Superior temporal gyrus (tissue), 1 donor: ENCODE data around the gene VEGFA.
"Not testable (repeated sequence)": the region's sequence is repeated elsewhere in the genome, so short reads cannot be mapped to it uniquely, and the experiment has no call there.

Source experiments
- DNase-seq: peaks from one replicate; pipeline ENCODE4 v3.0.0-alpha.2; 2016; ENCODE audit errors: extremely low spot score

The VEGFA gene

DNA sequence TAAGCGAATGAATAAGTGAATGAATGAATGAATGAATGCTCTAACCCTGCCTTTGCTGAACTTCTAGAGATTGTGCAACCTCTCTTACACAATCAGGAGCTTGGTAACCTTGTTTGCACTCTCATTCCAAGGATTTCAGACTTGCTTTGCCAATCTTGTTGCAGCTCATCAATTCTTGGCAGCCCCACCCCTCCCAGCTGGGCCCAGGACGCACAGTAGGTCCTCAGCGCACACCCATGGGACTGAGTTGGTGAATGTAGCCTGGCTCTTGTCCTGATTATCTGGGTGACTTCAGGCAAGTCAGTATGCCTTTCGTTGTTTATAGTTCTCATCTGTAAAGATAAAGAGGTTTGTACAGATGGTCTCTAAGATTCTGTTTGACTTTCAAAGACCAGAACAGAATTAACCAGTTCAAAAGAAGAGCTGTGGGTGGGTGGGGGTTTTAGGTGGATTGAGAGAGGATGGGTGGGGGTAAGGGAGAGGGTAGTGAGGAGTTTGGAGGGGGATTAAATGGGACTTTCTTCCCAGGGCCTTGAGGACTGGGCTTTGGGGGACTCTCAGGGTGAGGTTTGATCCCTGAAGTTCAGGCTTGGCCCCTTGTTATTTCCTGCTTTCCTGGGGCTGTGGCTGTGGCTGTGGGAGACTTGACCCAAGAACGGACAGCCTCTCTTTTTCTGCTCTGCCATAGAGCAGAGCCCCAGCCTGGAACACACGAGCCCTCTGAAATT, 33.2 kb downstream of the VEGFA start:
- DNase-seq: no peak

DNA sequence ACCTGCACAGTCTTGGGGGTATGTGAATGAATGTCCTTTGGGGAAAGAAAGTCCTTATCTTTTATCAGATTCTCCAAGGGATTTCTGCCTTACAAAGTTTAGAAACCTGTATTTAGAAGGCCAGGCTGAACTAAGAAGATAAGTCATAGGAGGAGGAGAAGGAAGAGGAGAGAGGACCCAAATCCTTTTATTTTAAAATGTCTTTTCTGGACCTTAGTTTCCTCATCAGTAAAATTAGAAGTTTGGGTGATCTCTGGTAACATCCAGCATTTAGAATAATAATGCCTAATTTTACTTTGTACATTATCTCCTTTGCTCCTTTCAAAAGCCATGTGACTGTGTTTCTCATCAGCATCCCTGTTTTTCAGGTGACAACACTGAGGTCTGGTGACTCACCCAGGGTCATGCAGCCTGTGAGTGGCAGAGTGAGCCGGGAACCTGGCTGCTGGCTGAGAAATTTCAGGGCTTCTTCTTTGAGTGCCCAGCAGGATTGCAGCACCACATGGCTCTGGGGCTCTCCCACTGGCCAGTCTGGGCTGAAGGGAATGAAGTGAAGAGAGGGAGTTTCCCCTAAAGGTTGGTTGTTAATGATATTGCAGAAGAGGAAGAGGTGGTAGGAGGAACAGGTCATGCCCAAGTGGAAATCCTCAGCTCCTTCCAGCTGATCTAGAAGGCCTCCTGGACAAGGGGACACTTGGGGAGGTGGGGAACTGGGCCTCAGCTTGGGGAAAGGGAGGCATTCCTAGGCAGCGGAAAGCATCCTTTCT, 34.0 kb downstream of the VEGFA start:
- no peak for DNase-seq

DNA sequence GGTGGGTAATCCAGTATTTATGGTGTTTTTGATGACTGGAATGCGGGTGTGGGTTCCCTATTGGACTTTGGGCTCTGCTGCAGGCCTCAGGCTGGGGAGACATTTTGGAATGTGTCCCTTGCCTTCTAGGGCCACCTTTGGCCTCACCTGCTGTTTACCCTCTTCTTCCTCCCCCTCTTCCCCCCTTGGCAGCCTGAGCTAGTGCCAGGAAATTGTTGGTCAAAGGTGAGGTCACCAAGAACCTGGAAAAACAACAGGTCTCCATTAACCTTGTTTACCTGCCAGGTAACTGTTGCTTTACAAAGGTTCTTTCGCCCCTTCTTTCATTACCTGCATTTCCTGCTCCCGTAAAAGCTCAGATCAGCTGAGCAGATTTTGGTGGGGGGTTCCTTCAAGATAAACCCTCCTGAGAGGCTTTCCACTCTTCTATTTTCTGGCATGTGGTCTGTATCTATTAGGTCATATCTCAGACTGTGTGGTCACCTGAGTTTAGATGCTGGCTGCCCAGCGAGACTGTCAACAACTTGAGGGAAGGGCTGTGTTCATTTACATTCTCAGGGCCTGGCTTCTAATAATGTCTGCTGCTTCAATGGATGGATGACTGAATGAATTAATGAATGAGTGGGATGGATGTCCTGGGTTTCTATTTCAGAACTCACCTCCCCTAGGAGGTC, 34.7 kb downstream of the VEGFA start:
- DNase-seq: no peak

DNA sequence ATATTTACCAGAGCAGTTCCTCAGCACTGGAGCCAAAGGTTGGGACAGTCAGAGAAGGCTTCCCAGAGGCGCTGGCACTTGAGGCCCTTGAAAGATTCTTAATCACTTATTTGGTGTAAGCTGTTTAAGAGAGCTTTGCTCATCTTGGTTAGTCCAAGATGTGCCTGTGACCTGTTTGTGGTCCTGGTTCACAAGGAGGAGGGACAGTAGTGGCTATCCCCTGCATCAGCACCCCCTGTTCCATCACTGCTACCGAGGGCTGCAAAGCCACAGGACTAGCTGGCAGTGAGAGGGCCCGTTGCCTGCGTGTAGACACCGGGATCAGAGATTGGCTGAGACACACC, 35.7 kb downstream of the VEGFA start:
- no peak for DNase-seq

DNA sequence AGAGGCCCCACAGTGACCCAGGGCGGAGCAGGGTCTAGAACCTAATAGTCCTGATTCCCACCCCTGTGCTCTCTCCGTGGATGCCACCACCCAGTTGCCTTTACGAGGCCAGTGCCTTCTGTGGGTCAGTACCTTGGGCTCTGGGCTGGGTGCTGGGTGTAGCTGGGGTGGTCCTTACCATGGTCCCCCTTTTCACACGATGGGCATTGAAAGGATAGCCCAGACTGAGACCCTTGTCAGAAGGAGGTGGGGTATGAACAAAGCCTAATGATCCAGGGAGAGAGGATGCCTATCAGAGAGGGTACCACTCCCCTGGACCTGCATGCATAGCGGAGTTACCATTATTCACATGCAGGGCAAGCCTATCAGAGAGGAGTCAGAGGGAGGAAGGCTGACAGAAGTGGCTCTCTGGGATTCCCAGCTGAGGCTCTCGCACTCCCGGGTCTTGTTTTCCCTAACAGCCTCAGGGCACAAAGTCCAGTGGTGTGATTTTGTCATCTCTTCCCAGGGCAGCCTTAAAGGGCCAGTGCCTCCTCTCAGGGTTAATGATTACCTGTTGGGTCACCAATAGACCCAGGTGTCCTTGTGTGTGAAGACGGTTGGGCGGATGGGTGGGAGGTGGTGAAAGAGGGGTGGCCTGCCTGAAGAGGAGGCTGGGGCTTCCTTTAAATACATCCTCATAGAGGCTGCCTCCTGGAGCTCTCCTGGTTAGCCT, 36.2 kb downstream of the VEGFA start:
- no peak for DNase-seq

DNA sequence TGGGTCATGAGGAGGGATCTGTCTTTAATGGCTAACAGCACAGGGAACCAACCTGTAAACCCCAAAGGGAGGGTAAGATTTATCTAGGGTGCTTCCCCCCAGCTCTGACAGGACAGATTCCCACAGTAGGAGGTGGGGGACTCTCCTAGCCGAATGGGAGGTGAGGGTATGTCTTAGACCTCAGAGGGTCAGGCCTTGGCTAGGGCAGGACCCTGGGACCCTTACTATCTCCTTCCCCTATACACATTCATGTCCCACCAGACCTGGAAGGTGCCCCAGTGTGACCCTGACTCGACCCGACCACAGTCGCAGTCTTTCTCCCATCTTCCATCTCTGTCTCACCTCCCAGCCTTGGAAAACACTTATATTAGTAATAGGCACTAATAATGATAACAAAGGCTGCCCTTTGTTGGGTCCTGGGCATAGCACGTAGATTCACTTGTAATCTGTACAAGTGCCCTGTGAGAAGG, 36.8 kb downstream of the VEGFA start:
- no peak for DNase-seq

DNA sequence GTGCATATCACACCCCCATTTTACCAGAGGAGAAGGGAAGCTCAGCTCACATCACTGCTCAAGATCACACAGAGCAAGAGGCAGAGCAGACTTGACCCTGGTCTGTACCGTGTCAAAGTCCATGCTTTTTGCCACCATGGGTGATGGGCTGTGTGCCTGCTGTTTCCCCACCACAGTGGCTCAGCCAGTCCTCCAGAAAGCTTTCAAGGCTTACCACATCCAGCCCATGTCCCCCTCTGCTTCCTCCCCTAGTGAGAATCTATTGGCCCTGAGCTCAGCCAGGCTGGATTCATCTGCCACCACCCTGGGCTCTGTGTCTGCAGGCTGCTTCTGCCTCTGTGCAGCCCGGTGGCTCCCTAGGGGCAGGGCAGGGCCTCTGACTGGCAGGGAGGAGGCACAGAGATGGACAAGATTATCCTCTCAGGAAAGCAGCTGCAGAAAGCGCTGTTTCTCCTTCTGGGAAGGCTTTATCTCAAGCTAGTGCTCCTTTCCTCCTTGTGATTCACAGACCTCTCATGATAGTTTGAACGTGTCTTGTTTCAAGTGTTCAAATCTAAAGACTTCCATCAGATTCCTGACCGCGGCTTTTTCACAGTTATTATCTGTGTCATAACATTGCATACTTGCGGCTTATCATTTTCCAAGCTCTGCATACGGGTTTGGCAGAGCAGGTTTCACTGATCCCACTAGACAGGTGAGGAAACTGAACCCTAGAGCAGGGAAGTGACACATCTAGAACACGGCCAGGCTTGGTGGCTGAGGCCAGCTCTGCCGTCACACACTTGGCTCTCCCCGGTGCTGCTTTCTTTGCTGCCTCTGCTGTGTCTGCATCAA, 37.4 kb downstream of the VEGFA start:
- no peak for DNase-seq

DNA sequence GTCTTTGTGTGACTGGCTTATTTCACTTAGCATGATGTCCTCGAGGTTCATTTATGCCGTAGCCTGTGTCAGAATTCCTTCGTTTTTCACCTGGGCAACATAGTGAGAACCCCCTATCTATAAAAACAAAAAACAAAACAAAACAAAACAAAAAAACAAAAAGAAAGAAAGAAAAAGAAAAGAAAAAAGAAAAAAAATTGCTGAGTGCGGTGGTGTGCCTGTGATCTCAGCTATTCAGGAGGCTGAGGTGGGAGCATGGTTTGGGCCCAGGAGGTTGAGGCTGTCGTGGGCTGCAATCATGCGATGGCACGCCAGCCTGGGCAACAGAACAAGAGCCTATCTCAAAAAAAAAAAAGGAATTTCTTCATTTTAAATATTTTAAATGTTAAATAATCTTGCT, 38.4 kb downstream of the VEGFA start:
- DNase-seq: no peak

DNA sequence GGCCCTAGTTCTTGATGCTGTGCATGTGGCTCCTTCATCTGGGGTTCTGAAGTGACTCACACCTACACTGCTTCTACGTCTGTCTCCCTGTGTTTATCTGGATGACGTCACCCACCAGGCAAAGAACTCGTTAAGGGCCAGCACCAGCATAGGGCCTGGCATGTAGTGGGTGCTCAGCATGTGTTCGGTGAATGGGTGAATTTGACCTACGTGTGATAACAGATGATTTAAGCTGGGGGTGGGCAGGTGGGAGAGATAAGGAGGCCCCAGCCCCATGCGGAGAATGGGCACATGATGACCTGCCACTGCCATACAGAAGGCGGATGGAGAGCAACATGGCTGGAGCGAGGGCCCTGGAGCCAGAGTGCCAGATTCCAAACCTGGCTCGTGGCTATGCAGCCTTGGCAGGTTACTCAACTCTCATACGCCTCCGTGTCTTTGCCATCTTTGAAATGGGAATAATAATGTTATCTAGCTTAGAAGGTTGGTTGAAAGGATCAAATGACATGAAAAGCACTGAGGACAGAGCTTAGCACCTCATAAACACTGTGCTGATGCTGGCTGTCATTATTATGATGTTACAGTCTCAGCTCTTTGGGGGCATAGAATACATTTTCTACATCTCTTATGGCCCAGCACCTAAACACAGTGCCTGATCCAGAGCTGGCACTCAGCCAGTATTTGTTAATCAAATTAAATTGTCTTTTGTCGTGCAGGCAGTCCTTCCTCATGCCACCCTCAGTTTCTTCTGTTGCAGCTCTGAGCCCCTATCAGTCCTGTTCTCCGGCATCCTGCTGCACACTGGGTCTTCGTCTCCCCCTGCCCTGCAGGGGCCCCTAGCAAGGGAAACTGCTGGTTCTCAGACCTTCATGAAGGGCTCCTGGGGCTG, 39.6 kb downstream of the VEGFA start:
- DNase-seq: no peak

DNA sequence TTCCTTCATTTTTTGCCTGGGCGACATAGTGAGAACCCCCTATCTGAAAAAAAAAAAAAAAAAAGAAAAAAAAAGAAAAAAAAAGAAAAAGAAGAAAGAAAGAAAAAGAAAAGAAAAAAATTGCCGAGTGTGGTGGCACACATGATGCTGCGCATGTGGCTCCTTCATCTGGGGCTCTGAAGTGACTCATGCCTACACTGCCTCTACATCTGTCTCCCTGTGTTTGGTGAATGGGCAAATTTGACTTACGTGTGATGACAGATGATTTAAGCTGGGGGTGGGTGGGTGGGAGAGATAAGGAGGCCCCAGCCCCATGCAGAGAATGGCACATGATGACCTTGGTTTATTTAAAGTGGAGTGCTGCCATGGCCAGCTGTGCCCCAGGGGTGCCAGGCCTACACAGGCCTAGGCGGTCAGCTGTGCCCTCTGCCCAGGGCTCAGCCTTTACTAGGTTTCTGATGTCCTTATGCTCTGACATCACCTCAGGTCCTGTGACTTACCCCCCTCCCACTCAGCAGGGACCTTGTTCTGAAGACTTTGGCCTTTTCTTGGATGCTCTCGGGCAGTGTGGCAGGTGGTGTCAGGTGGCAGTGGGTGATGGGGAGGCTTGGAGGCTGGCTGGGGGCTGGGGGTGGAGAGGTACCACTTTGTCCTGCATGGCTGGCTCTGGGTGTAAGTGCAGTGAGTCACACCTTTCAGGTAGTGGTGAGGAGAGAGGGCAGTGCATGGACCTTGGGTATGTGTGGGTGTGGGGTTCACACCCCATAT, 41.1 kb downstream of the VEGFA start:
- no peak for DNase-seq

DNA sequence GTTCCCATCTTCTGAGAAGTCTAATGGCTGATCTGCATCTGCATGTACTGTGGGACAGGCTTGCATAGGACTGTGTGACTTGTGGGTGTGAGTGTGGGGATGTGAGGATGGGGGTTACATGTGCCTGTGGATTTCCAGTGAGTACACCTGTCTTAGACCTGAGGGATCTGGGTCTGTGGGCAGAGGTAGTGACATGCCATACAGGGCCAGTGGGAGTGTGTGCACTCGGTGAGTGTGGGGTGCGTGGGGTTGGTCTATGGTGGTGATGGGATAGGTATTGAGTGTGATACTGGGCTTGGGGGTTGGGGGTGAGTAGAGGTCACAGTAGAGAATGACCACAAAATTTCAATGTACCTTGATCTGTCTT, 41.7 kb downstream of the VEGFA start:
- no peak for DNase-seq

DNA sequence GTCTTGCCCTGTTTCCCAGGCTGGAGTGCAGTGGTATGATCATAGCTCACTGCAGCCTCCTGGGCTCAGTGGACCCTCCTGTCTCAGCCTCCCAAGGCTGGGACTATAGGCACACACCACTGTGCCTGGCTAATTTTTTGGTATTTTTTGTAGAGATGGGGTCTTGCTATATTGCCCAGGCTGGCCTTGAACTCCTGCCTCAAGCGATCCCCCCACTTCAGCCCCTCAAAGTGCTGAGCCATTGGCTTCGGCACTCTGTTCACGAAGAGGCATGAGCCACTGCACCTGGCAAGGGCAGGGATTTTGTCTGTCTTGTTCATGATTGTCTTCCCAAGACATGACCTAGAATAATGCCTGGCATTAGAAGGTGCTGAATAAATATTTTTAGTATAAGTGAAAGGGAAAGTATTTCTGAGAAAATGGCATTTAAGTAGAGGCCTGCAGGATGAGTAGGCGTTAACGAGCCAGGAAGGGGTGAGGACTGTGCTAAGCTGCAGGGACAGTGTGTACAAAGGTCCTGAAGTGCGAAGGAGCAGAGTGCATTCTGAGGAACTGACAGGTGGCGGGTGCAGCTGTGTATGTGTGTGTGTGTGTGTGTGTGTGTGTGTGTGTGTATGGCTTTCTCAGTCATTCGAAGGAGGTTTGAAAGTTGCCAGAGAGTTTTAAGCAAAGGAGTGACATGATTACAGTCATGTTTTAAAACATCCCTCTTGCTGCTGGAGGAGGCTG, 43.0 kb downstream of the VEGFA start:
- no peak for DNase-seq

DNA sequence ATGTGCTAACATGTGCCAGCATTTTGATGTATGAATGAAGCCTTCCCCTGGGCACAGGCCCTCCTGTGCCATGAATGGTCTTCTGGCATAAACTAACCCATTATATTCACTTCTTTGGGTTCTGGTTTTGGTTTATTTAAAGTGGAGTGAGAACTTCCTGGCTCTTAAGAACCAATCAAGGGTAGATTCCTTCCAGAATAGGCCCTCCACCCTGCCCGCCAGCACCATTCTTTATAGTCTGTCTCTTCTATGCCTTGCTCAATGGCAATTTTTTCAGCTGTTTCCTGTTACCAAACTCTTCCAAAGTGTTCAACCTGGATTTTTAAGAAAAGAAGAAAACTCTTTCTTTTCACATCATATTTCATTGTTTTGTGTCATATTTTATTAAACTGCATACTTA, 44.1 kb downstream of the VEGFA start:
- no peak for DNase-seq

DNA sequence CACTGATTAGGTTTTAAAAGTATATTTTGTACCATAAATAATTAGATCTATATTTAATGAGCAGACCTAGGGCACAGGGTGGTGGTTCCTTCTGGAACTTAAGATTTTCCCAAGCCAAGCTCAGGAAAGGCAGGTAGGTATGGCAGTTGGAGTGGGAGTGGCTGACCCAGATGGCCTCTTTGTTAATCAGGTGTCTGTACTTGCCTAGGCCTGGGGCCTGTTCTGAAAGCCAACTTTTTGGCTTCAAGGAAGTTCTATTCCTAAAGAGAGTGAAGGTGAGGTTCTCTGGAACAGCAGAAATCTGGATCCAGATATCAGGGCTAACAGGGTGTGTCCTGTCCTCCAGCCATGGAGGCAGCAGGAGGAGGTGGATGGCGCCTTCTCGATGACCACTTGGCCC, 44.9 kb downstream of the VEGFA start:
- DNase-seq: no peak

DNA sequence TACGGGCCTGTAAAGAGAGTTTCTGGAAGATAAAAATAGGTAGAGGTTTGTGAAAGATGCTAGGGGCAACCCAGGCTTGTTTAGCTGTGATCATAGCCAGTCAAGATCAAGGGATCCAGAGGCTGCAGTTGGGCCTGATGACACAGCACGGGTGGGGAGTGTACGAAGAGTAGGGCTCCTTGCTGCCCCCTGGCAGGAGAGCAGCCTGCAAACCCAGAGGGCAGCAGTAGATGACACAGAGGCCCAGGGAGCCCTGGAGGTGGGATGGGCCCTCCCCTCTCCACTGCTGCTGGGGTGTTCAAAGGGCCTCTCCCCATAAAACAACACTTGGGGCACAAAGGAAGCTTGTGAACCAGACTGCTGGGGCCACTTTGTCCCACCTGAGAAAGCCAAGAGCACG, 47.2 kb downstream of the VEGFA start:
- DNase-seq: no peak

DNA sequence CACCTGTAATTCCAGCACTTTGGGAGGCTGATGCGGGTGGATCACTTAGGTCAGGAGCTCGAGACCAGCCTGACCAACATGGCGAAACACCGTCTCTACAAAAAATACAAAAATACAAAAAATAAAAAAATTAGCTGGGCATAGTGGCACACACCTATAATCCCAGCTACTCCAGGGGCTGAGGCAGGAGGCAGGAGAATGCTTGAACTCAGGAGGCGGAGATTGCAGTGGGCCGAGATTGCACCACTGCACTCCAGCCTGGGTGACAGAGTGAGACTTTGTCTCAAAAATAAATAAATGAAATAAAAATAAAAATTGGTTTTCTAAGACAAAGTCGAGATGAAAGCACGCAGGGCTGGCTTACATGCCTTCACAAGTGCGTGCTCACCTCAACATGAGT, 49.0 kb downstream of the VEGFA start:
- DNase-seq: not testable (repeated sequence)

DNA sequence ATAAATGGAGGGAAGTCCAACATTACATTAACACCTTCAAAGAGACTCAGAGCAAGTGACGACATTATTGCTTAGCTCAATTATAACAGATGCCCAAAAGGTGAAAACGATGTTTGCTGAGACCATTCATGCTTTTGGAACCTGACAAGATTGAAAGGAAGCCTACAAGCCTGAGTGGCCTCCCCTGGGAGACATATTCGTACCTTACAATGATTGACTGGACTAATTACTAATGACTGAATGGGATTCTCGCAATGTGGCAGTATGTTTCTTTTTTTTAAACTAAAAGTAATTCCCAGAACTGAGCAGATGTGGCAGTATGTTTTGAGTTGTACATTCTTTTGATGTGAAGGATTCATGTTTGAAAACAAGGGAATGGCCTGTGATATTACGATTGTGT, 49.9 kb downstream of the VEGFA start:
- DNase-seq: no peak

DNA sequence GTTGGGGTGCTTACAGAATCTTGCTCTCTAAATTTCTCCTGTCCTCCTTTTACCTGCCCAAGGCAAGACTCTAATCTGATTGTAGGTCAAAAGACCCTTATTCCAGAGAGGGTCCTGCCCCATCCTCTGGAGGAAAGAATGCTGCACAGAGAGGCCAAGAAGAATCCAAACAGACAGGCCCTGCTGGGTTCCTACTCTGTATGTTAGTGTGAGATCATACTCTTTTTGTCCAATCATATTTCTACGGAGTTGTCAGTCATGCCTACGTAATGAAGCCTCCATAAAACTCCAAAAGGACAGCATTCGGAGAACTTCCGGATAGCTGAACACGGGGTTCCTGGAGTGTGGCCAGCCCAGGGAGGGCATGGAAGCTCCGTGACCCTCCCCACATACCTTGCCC, 50.5 kb downstream of the VEGFA start:
- no peak for DNase-seq
